Inferior parietal cortex (tissue), 1 donor: ENCODE results near the gene CEP120.

Experiments
- DNase-seq: peaks from one replicate; pipeline ENCODE4 v3.0.0-alpha.2; 2016; ENCODE audit errors: extremely low spot score

Gene CEP120

GRCh38 chr5:123299136-123299535 lies 124.1 kb downstream of the CEP120 start:
- DNase-seq: no peak

- no peak for DNase-seq
These were observed 124.7 kb downstream of the CEP120 start for GRCh38 chr5:123298335-123299030.

- no peak for DNase-seq
These were observed 125.3 kb downstream of the CEP120 start for GRCh38 chr5:123297866-123298265.

- no peak for DNase-seq
These were observed 125.9 kb downstream of the CEP120 start for GRCh38 chr5:123297198-123297831.
